Fibroblast of lung (primary cell): ENCODE results near the gene TMEM51. TPM values are rescaled to one million over a fixed set of nuclear protein-coding genes. Genes with fewer than 3 reads are reported as not detected.

Source experiments
- DNase-seq, 2 donors: peaks; one replicate each; pipeline versions ENCODE4 v3.0.0 to v3.0.0-alpha.2; 2010; ENCODE audit warnings: low read depth in 2 of 2
- H2AFZ ChIP-seq: 2 replicates; pipeline ENCODE4 v1.5.1; 2012; ENCODE audit warnings: low read length, control low read depth, inconsistent platforms
- H3K27ac ChIP-seq: 2 replicates; pipeline ENCODE4 v1.5.1; 2011; ENCODE audit warnings: low read length, control low read depth; ENCODE audit not compliant: insufficient read depth
- H3K27me3 ChIP-seq: 2 replicates; pipeline ENCODE4 v1.5.1; 2011; ENCODE audit warnings: mild to moderate bottlenecking, low read length; ENCODE audit not compliant: control insufficient read depth, insufficient read depth
- H3K36me3 ChIP-seq: 2 replicates; pipeline ENCODE4 v1.5.1; 2011; ENCODE audit warnings: low read length; ENCODE audit not compliant: control insufficient read depth, insufficient read depth
- H3K4me1 ChIP-seq: 2 replicates; pipeline ENCODE4 v1.5.1; 2011; ENCODE audit warnings: low read length; ENCODE audit not compliant: control insufficient read depth, insufficient read depth; ENCODE audit errors: extremely low read depth
- H3K4me2 ChIP-seq: 2 replicates; pipeline ENCODE4 v1.5.1; 2011; ENCODE audit warnings: low read length, control low read depth; ENCODE audit not compliant: insufficient read depth; ENCODE audit errors: extremely low read depth
- H3K4me3 ChIP-seq, 4 experiments: fragments of 200-600 bp in 1 of 4; sonication (generic) in 1 of 4; replicated peaks in 1 of 4; 2 replicates each; pipeline ENCODE4 v1.5.1; 2011 to 2016; ENCODE audit warnings: low read length in 4 of 4, low read depth in 3 of 4, mild to moderate bottlenecking in 3 of 4, control low read depth in 2 of 4, inconsistent platforms in 1 of 4, mixed read lengths in 1 of 4; ENCODE audit not compliant: insufficient read depth in 1 of 4; ENCODE audit errors: control extremely low read depth in 1 of 4
- H3K79me2 ChIP-seq: 2 replicates; pipeline ENCODE4 v1.5.1; 2012; ENCODE audit warnings: mild to moderate bottlenecking, low read length, inconsistent platforms; ENCODE audit not compliant: control insufficient read depth, insufficient read depth
- H3K9ac ChIP-seq: 2 replicates; pipeline ENCODE4 v1.5.1; 2011; ENCODE audit warnings: mild to moderate bottlenecking, low read length, control low read depth; ENCODE audit not compliant: insufficient read depth
- H3K9me3 ChIP-seq: 2 replicates; pipeline ENCODE4 v1.5.1; 2012; ENCODE audit warnings: low read depth, low read length; ENCODE audit not compliant: control insufficient read depth, insufficient read depth
- H4K20me1 ChIP-seq: 2 replicates; pipeline ENCODE4 v1.5.1; 2011; ENCODE audit warnings: low read length; ENCODE audit not compliant: control insufficient read depth, insufficient read depth; ENCODE audit errors: extremely low read depth
- EZH2 ChIP-seq: IDR thresholded peaks from 2 replicates; pipeline ENCODE4 v1.5.1; 2012; ENCODE audit warnings: low read length, control low read depth, mild to moderate bottlenecking; ENCODE audit errors: missing control alignments
- polyA plus RNA-seq, 2 donors: library from polyadenylated mRNA; depleted of rRNA in 1 of 2; stranded (reverse) in 1 of 2; unstranded in 1 of 2; fragments of >200 nt; gene quantifications; 2 replicates each; pipeline ENCODE4 v1.2.1, GENCODE V29; 2011 to 2012; ENCODE audit warnings: missing spikeins in 1 of 2
- total RNA-seq: library from RNA; depleted of rRNA; stranded (reverse); fragments of >200 nt; gene quantifications from 2 replicates; pipeline ENCODE4 v1.2.1, GENCODE V29; 2014
- TF ChIP-seq, protein P1 (sequence below), 2 donors: IDR thresholded peaks in 1 of 2; conservative IDR thresholded peaks in 1 of 2; 1 replicate in 1 of 2; 2 replicates in 1 of 2; pipeline ENCODE4 v1.5.1; 2011 to 2012; ENCODE audit warnings: low read length in 2 of 2, control low read depth in 1 of 2, inconsistent platforms in 1 of 2, low read depth in 1 of 2, mild to moderate bottlenecking in 1 of 2

The TMEM51 gene
- total and polyA plus RNA-seq, 2 donors (not counting 1 experiment from before 2014, with no cell fraction given): 6.1 to 19.0 TPM

DNA sequence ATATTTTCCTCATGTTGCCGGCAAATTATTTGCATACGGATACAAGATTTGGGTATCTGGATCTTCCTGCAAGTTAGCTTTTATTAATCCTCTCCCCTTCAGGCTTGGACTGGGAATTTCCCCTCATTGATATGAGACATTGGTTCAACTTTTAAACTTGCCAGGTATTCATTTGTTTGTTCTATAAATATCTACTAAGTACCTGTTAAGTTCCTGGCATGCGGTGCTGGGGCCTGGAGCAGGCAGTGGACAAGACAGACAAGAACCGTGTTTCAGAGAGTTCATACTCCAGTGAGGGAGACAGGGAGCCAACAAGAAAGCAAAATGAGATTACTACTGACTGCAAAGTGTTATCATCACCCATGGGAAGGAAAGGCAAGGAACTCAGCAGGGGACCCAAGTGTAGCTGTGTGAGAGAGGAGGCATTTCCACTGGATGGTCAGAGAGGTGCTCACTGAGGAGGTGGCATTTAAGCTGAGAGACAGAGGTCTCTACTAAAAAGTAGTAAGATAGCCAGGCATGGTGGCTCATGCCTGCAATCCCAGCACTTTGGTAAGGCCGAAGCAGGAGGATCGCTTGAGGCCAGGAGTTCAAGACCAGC, 54.4 kb downstream of the TMEM51 start:
- Histone ChIP-seq H3K27me3 (no peaks in the 10 kb centered on the region), H3K4me1 (peaks cover 14% of the 10 kb centered on the region), H4K20me1 (no peaks in the 10 kb centered on the region), H3K4me3 (no peak overlapping the region), H3K27ac (no peak overlapping the region), H3K36me3 (no peaks in the 10 kb centered on the region), H3K4me2 (no peak overlapping the region), H3K9ac (no peak overlapping the region), H3K9me3 (no peaks in the 10 kb centered on the region), H3K79me2 (no peaks in the 10 kb centered on the region), H2AFZ (no peak overlapping the region)
- no peak for TF ChIP-seq EZH2
- TF ChIP-seq, protein P1, sequence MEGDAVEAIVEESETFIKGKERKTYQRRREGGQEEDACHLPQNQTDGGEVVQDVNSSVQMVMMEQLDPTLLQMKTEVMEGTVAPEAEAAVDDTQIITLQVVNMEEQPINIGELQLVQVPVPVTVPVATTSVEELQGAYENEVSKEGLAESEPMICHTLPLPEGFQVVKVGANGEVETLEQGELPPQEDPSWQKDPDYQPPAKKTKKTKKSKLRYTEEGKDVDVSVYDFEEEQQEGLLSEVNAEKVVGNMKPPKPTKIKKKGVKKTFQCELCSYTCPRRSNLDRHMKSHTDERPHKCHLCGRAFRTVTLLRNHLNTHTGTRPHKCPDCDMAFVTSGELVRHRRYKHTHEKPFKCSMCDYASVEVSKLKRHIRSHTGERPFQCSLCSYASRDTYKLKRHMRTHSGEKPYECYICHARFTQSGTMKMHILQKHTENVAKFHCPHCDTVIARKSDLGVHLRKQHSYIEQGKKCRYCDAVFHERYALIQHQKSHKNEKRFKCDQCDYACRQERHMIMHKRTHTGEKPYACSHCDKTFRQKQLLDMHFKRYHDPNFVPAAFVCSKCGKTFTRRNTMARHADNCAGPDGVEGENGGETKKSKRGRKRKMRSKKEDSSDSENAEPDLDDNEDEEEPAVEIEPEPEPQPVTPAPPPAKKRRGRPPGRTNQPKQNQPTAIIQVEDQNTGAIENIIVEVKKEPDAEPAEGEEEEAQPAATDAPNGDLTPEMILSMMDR (conservative IDR thresholded peaks at IDR 0.05 in 1 of 2, IDR thresholded peaks at IDR 0.05 in 1 of 2; ENCODE audit: low read depth in 1 of 2, low read length in 2 of 2): no peak
- no peak for DNase-seq

DNA sequence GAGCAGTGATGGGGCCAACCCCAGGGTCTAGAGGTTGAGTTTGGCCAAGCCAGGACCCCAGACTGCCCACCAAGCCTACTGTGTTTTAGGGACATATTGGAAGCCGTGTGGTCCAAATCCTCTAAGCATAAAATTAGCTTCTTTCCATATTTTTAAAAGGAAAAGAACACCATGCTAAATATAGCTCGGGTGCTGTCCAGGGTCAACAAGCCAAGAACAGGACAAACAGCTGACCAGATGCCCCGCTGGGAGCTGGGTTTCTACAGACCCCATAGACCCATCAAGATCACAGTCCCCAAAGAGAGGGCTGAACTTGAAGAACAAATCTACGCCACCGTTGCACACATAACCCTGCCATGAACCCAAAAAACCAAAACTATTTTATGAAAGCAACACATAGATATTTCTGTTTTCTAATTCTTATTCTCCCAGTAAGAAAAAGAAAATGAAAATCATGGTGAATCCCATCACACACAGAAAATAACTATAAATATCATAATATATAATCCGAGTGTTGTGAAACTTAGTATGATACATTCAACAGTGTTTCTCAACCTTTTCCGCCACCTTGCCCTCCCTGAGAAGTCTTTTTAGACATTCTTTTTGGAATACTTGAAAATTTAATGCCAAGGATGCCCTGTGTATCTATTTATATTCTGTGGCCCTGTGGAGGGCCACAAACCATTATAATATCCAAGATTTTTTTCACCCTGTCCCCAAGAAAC, 57.3 kb downstream of the TMEM51 start:
- H3K4me1 ChIP-seq: peaks cover 30% of the 10 kb centered on the region
- H3K79me2 ChIP-seq: no peaks in the 10 kb centered on the region
- no peak for DNase-seq
- TF ChIP-seq, protein P1 (conservative IDR thresholded peaks at IDR 0.05 in 1 of 2, IDR thresholded peaks at IDR 0.05 in 1 of 2; ENCODE audit: low read depth in 1 of 2, low read length in 2 of 2): no peak
- TF ChIP-seq EZH2: no peak
- no peak overlapping the region for H3K4me2 ChIP-seq
- no peak overlapping the region for H3K4me3 ChIP-seq
- no peak overlapping the region for H2AFZ ChIP-seq
- no peaks in the 10 kb centered on the region for H3K27me3 ChIP-seq
- H3K9ac ChIP-seq: no peak overlapping the region
- no peak overlapping the region for H3K27ac ChIP-seq
- no peaks in the 10 kb centered on the region for H4K20me1 ChIP-seq
- H3K36me3 ChIP-seq: peaks cover 1% of the 10 kb centered on the region
- H3K9me3 ChIP-seq: no peaks in the 10 kb centered on the region

DNA sequence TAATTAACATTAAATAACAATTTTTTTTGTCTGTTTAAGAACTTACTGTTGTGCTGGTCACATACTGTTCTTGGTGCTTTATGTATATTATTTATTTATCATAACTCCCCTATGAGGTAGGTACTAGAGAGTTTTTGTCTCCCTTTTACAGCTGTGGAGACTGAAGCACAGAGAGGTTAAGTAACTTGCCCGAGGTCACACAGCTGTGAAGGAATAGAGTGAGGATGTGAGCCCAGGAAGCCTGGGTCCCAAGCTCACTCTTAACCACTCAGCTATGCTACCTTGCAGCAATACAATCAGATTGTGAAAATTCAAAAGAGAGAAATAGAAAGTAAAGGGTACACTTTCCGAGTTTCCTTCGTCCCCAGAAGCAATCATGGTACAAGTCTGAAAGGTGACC, 57.9 kb downstream of the TMEM51 start:
- Histone ChIP-seq H3K9ac (no peak overlapping the region), H3K27ac (no peak overlapping the region), H3K36me3 (peaks cover 1% of the 10 kb centered on the region), H3K9me3 (no peaks in the 10 kb centered on the region), H2AFZ (no peak overlapping the region), H3K4me3 (no peak overlapping the region), H3K27me3 (no peaks in the 10 kb centered on the region), H3K4me1 (peaks cover 30% of the 10 kb centered on the region), H3K4me2 (no peak overlapping the region), H3K79me2 (no peaks in the 10 kb centered on the region), H4K20me1 (no peaks in the 10 kb centered on the region)
- no peak for DNase-seq
- no peak for TF ChIP-seq EZH2
- TF ChIP-seq, protein P1 (conservative IDR thresholded peaks at IDR 0.05 in 1 of 2, IDR thresholded peaks at IDR 0.05 in 1 of 2; ENCODE audit: low read depth in 1 of 2, low read length in 2 of 2): no peak
